OCI-LY1 (cell line): ENCODE measurements around the gene ALDH3A2.

ENCODE experiments used
- H2AFZ ChIP-seq: fragments of 200-600 bp; sonication (generic), shearing (Covaris generic); 2 replicates; pipeline ENCODE4 v1.6.0; 2014; ENCODE audit warnings: antibody characterized with exemption, mild to moderate bottlenecking, low read length
- H3F3A ChIP-seq: fragments of 200-600 bp; sonication (generic), shearing (Covaris generic); 2 replicates; pipeline ENCODE4 v1.6.0; 2014; ENCODE audit warnings: mild to moderate bottlenecking, antibody characterized with exemption, low read length, moderate library complexity; ENCODE audit not compliant: insufficient read depth
- H3K27ac ChIP-seq: fragments of 200-600 bp; sonication (generic); 2 replicates; pipeline ENCODE4 v1.5.1; 2014; ENCODE audit warnings: low read length, mixed run types, mild to moderate bottlenecking, low read depth; ENCODE audit not compliant: poor library complexity, severe bottlenecking
- H3K27me3 ChIP-seq: fragments of 200-600 bp; sonication (generic); 2 replicates; pipeline ENCODE4 v1.6.0; 2014; ENCODE audit warnings: antibody characterized with exemption, mild to moderate bottlenecking, low read length, moderate library complexity; ENCODE audit not compliant: insufficient read depth
- H3K36me3 ChIP-seq: fragments of 200-600 bp; sonication (generic); 2 replicates; pipeline ENCODE4 v1.6.1; 2014; ENCODE audit warnings: mild to moderate bottlenecking, antibody characterized with exemption, low read length, moderate library complexity, mixed read lengths; ENCODE audit not compliant: insufficient read depth
- H3K4me1 ChIP-seq: fragments of 200-600 bp; sonication (generic); 2 replicates; pipeline ENCODE4 v1.5.1; 2014; ENCODE audit warnings: mild to moderate bottlenecking, low read length, moderate library complexity; ENCODE audit not compliant: insufficient read depth, severe bottlenecking
- H3K4me2 ChIP-seq: fragments of 200-600 bp; sonication (generic), shearing (Covaris generic); 2 replicates; pipeline ENCODE4 v1.6.1; 2014; ENCODE audit warnings: low read length
- H3K4me3 ChIP-seq: fragments of 200-600 bp; sonication (generic); 2 replicates; pipeline ENCODE4 v1.5.1; 2014; ENCODE audit warnings: low read length, low read depth, mild to moderate bottlenecking, mixed read lengths; ENCODE audit not compliant: poor library complexity, severe bottlenecking
- H3K79me2 ChIP-seq: fragments of 200-600 bp; shearing (Covaris generic); 2 replicates; pipeline ENCODE4 v1.6.1; 2016; ENCODE audit warnings: mixed run types, low read length, mixed read lengths; ENCODE audit not compliant: insufficient read depth
- H3K9ac ChIP-seq: fragments of 200-600 bp; sonication (generic), shearing (Covaris generic); 2 replicates; pipeline ENCODE4 v1.6.1; 2014; ENCODE audit warnings: mild to moderate bottlenecking, low read length, mixed read lengths
- H3K9me2 ChIP-seq: fragments of 200-600 bp; sonication (generic), shearing (Covaris generic); 2 replicates; pipeline ENCODE4 v1.6.1; 2014; ENCODE audit warnings: low read depth, mild to moderate bottlenecking, low read length, mixed read lengths
- H3K9me3 ChIP-seq: fragments of 200-600 bp; shearing (Covaris generic); 2 replicates; pipeline ENCODE4 v1.6.1; 2014; ENCODE audit warnings: low read length, mixed read lengths
- H4K20me1 ChIP-seq: fragments of 200-600 bp; sonication (generic), shearing (Covaris generic); 2 replicates; pipeline ENCODE4 v1.6.0; 2016; ENCODE audit warnings: mild to moderate bottlenecking, low read length; ENCODE audit not compliant: insufficient read depth
- CTCF ChIP-seq: fragments of 200-600 bp; sonication (generic), shearing (Covaris generic); IDR thresholded peaks from 2 replicates; pipeline ENCODE4 v1.5.1; 2017; ENCODE audit warnings: mild to moderate bottlenecking, antibody characterized with exemption, low read length, moderate library complexity, mixed read lengths
- EZH2 ChIP-seq: fragments of 200-600 bp; sonication (generic), shearing (Covaris generic); IDR thresholded peaks from 2 replicates; pipeline ENCODE4 v1.8.0; 2017; ENCODE audit warnings: borderline replicate concordance, mixed run types, mild to moderate bottlenecking, antibody characterized with exemption, low read length, moderate library complexity, mixed read lengths

ALDH3A2 gene

GRCh38 chr17:19716108-19717030 lies 67.8 kb downstream of the ALDH3A2 start, which contains the start of gene SLC47A2:
SLC47A2 (minus strand) TSS chr17:19716584; CDS start chr17:19716555, 29 bp downstream.
- no peak within 1 kb of the TSS for H2AFZ ChIP-seq
- H3K4me1 ChIP-seq: peaks cover 8% of the 10 kb centered on the region
- no peaks in the 10 kb centered on the region for H3K36me3 ChIP-seq
- no peaks in the 10 kb centered on the region for H4K20me1 ChIP-seq
- TF ChIP-seq EZH2 (no peak), CTCF (no peak)
- H3K27ac ChIP-seq: no peak within 1 kb of the TSS
- no peak within 1 kb of the TSS for H3K4me3 ChIP-seq
- no peak within 1 kb of the TSS for H3K9ac ChIP-seq
- no peaks in the 10 kb centered on the region for H3F3A ChIP-seq
- H3K27me3 ChIP-seq: no peaks in the 10 kb centered on the region; the same call in 1 of the 2 replicates
- H3K9me2 ChIP-seq: no peaks in the 10 kb centered on the region
- no peak within 1 kb of the TSS for H3K4me2 ChIP-seq
- H3K79me2 ChIP-seq: no peaks in the 10 kb centered on the region
- no peaks in the 10 kb centered on the region for H3K9me3 ChIP-seq

GRCh38 chr17:19717031-19717360 lies 68.4 kb downstream of the ALDH3A2 start:
- no peaks in the 10 kb centered on the region for H3K36me3 ChIP-seq
- H3K27ac ChIP-seq: no peak overlapping the region
- TF ChIP-seq EZH2: no peak
- TF ChIP-seq CTCF: no peak
- H2AFZ ChIP-seq: no peak overlapping the region
- H3K9me2 ChIP-seq: no peaks in the 10 kb centered on the region
- no peak overlapping the region for H3K9ac ChIP-seq
- H3K4me1 ChIP-seq: peaks cover 8% of the 10 kb centered on the region
- H3K4me2 ChIP-seq: no peak overlapping the region
- H3K79me2 ChIP-seq: no peaks in the 10 kb centered on the region
- no peaks in the 10 kb centered on the region for H3K9me3 ChIP-seq
- H3K27me3 ChIP-seq: no peaks in the 10 kb centered on the region; the same call in 1 of the 2 replicates
- H4K20me1 ChIP-seq: no peaks in the 10 kb centered on the region
- no peak overlapping the region for H3K4me3 ChIP-seq
- H3F3A ChIP-seq: no peaks in the 10 kb centered on the region

GRCh38 chr17:19717411-19717908 lies 68.9 kb downstream of the ALDH3A2 start:
- H3K9me2 ChIP-seq: no peaks in the 10 kb centered on the region
- peaks cover 8% of the 10 kb centered on the region for H3K4me1 ChIP-seq
- no peak for TF ChIP-seq CTCF
- TF ChIP-seq EZH2: no peak
- H3K27me3 ChIP-seq: no peaks in the 10 kb centered on the region; the same call in 1 of the 2 replicates
- H3K4me3 ChIP-seq: no peak overlapping the region
- no peaks in the 10 kb centered on the region for H3K9me3 ChIP-seq
- no peaks in the 10 kb centered on the region for H4K20me1 ChIP-seq
- H3K9ac ChIP-seq: no peak overlapping the region
- no peak overlapping the region for H3K27ac ChIP-seq
- H3K36me3 ChIP-seq: no peaks in the 10 kb centered on the region
- H3K79me2 ChIP-seq: no peaks in the 10 kb centered on the region
- no peak overlapping the region for H2AFZ ChIP-seq
- no peak overlapping the region for H3K4me2 ChIP-seq
- H3F3A ChIP-seq: no peaks in the 10 kb centered on the region
